CD4-positive, alpha-beta T cell treated with Interleukin-6 for 4 hours (primary cell): Measurements from ENCODE around the gene TPM1.

Experiments used
- DNase-seq: peaks from one replicate; pipeline ENCODE4 v3.0.0-alpha.2; 2020; ENCODE audit warnings: mixed read lengths

TPM1 gene

DNA sequence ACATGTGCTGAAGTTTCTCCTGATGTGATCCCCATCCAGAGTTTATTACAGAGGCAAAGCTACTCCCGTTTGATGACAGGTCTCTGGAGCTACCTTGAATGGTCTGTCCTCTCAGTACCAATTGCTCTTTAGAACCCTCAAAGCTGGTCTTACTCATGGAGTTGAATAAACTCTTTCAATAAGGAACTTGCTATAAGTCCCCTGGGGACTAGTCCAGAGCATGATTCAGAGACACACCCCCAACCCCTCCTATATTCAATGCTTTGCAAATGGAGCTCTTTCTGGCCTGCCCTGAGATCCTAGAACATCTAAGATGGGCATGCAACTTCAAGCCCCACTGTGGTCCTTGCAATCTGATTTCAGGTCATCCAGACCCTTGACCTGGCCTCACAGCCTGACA is 23.9 kb upstream of the TPM1 start:
- DNase-seq, result no peak

DNA sequence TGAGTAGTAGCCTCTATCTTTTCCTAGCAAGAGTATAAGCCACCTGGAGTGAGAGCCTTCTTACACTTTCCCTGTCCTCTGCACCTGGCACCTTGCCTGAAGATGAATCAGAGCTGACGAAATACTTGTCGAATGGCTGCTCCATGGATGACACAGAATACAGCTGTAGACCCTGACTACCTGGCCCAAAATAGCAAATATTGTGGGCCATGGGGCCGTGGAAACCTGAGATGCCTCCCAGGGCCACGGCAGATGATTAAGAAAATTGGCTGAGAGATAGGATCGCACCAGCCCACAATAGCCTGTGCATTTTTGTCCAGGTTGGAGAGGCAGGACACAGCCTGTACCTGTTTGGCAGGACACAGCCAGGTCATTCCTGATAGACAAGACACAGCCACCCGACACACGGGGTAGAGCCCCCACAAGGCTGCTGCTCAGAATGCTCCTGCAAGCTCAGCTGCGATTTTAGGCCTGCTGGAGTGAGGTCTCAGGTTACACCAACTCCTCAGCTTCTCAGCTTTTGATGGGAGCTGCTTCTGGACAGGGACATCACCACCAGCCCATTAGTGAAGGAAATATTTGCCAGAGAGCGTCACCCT is 22.9 kb upstream of the TPM1 start:
- DNase-seq, result no peak

- DNase-seq, result no peak
Measured at GRCh38 chr15:63020128-63020527, 22.4 kb upstream of the TPM1 start.

- DNase-seq, result no peak
Measured at GRCh38 chr15:63020759-63021430, 21.7 kb upstream of the TPM1 start.

DNA sequence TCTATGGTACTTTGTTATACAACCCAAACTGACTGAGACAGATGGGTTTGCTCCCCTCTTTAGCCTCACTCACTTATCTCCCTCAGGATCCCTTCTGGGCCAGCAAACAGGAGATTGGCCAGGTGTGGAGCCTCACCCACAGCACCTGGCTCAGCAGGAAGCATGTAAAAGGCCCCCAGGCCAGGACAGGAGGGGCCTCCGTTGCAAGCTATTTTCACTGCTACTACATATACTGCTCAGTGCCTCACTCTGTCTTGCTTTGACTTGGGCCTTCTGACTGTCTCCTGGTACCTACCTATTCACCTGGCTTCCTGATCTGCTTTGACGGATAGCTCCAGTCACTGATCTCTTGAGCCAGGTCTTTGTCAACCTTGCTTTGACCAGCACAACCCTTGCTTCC is 20.4 kb upstream of the TPM1 start:
- no peak for DNase-seq

DNA sequence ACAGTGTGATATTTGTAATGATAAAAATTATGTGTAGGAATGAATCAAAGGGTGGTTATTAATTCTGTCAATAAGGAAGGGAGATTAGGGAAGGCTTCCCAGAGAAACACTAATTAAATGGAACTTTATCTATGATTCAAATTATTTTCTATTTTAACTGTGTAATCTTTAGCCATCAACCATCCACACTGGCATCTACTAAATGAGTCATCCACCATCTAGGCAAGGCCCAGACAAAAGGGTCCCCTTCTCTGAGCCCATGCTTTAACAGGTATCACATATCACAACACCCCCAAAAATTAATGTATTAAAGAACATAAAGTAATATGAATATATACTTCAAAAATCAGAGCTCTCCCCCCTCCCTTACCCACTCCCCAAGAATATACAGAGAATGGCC is 19.9 kb upstream of the TPM1 start:
- no peak for DNase-seq

- no peak for DNase-seq
Measured at GRCh38 chr15:63023351-63023945, 19.1 kb upstream of the TPM1 start.

DNA sequence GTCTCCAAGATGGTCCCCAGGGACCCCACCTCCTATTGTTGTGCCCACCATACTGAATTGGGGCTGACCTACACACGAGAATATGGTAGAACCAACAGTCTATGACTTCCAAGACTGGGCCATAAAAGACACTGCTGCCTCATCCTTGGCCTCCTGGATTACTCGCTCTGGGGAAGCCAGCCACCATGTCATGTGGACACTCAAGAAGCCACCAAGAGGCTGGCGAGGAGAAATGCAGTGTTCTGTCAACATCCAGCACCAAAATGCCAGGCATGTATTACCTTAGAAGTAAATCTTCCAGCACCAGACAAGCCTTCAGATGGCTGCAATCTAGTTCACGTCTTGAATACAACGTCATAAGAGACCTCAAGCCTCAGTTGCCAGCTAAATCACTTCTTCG is 17.1 kb upstream of the TPM1 start:
- DNase-seq, result no peak

GRCh38 chr15:63027646-63028045 is 14.9 kb upstream of the TPM1 start:
- no peak for DNase-seq

DNA sequence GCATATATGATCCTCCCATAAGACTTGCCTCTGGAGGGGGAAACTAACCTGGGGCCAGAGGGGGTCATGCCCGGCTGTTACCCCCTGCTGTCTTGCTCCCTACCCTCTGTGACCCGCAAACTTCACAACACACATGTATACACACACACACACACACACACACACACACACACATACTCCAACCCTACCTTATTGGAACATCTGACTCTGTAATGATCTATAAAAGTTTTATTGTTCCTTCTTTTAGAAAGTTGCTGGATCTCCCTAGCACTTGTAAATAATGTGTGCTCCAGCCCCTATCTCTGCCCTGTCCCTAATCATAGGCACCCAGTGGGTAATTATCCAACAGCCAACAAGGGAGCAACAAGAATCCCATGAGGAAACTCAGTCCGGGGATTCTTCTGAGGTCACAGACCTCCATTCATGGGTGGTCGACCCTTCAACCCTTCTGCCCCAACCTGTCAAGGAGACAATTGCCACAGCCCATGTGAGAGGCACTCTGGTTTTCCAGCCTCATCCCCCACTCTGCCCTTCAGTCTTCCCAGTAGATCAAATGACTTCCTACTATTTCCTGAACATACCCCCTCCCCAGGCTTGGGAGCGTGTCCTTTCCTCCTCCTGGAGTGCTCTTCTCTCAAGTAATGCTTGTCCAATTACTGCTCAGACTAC is 14.0 kb upstream of the TPM1 start:
- no peak for DNase-seq

- no peak for DNase-seq
Measured at GRCh38 chr15:63029676-63030075, 12.9 kb upstream of the TPM1 start.

GRCh38 chr15:63030101-63030551 is 12.4 kb upstream of the TPM1 start:
- DNase-seq, result no peak

DNA sequence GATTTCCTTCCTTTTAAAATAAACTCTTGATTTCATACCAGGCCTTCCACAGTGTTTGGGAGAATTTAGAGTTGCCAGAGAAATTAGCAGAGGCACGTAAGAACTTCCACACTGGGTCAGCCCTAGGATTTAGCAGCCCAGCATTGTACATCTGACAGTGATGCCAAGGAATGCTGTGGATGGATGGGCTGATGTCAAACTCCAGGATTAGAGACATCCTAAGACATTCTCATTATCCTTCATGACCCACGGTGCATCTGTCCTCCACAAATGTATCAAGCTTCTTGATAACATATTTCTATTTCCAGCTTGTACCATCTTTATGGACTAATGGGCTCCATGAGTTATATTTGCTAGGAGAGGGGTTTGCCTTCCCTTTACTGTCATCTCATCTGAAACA is 8.0 kb upstream of the TPM1 start:
- DNase-seq, result no peak

GRCh38 chr15:63035253-63035652 is 7.3 kb upstream of the TPM1 start:
- DNase-seq, result no peak

DNA sequence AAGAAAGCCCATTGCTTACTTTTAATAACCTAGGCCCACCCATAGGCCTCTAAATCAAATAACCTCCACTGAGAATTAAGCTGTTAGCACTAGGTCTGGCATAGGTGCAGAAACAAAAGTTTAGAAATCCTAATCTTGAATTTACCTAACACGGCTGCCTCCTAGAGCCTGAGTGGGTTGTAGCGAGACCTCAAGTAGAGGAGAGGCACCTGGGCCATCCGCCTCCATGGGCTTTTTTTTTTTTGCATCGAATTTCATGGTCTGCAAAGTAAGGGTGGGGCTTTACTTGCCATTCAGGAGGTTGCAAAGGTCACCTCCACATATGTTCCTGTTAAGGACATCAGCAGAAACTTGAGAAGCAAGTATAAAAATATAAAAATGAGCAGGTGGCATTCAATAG is 6.6 kb upstream of the TPM1 start:
- DNase-seq, result no peak

DNA sequence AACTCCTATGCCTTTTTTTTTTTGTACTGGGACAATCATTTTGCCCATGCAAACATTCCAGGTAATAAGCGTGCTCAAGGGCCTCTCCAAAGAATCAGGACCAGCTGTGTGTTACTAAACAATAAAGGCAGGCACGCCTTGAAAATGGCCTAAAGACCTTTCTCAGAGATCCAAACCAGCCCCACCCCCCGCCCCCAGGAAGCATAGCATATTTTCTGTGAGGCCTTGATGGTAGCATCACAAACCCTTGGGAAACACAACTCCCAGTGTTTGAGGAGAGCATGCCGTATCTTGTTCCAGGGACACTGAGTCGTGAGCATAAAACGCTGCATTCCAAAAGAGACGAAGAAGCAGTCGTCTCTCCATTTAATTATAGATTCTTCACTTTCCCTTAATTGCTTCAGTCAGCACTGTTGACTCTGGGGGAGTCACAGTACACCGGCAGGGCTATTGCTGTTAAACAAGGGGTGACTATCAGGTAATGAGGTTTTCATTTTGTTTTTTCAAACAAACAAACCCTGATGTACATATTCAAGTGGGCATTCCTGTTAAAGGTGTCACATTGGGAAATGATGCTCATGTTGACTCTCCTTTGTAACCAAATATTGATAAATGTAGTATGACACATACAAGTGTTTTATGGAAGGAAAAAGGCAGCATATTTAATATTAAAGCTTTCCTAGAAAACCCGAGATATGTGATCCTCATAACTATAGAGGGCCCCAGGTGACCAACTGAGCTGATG is 4.4 kb upstream of the TPM1 start:
- DNase-seq, result no peak

DNA sequence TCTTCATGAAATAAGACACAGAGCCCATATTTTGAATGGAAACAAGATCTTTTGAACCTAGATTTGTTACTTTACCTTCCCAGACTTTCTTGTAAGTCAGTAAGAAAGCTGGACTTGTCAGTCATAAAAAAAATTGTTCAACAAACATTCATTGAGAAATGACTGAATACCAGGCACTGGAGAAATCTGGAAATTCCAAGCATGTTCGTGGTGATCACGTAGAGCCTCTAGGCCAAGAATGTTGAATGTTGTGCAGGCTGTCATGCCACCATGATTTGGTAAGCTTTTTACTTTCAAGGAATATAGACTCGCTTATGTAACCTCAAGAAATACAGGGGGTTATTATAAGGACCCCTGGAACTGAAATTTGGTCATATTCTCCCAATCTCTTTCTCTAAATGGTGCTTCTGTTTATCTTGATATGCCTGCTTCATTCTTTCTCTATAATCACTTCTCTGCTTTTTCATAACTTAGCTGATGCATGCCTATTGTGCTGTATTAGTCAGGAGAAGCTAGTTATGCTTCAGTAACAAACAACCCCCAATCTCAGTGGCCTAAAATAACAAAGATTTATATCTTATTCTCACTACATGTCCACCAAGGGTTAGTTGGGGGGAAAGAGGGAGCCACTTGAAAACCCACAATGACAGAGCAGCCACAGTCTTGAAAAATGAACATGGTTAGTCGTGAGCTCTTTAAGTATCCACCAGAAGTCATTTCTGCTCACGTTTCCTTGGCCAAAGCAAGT is 3.4 kb upstream of the TPM1 start:
- DNase-seq, result no peak

DNA sequence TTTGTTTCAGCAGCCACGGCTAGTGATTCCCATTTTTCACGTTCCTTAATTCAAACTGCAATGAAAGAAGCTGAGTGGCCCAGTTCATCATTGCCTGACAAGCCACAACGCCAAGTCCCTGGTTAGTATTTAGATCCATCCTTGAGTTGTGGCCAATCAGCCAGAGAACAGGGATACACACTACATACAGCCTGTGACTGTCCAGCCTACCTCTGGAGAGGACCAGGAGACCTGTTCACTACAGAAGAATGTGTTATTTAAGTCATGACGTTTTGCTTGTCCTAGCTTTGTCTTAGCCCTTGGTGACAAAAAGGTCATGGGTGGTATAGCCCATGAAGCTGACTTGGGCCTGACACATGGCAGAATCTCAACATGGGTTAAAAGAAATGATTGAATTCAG is 2.7 kb upstream of the TPM1 start:
- DNase-seq, result no peak

GRCh38 chr15:63040509-63040908 is 2.0 kb upstream of the TPM1 start:
- DNase-seq, result no peak

DNA sequence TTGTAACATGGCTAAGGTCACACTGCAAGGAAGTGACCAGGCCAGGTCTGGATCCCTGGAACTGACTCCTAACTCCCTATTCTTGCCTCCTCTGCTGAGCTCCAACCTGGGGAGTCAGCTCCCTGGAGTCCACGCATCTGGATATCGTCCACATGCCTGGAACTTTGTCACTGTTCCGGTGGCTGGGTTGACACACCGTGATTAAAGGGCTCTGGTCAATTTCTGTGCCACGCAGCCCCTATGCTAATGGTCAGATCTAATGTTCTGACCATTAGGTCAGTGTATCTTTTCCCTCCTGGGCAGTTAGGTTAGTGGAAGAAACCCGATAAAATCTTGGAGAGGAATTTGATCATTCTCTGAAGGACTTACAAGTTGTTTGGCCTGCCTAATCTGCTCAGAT is 1.6 kb upstream of the TPM1 start:
- DNase-seq, result no peak

- DNase-seq, result no peak
Measured at GRCh38 chr15:63041402-63041973, 1.1 kb upstream of the TPM1 start.

GRCh38 chr15:63042877-63043334 is 359 bp downstream of the TPM1 start:
- DNase-seq, result no peak
